CD4-positive, alpha-beta memory T cell (primary cell): ENCODE results near the gene ABHD2. TPM values are rescaled to one million over a fixed set of nuclear protein-coding genes. Genes with fewer than 3 reads are reported as not detected.
"Not testable (repeated sequence)": the region's sequence is repeated elsewhere in the genome, so short reads cannot be mapped to it uniquely, and the experiment has no call there.

Experiments used
- CTCF ChIA-PET: fragments of 350-600 bp; sonication (Branson Sonifier 250); formaldehyde crosslinking; loops from one replicate; lab custom pipeline; 2021; ENCODE audit warnings: inconsistent platforms; ENCODE audit not compliant: partially characterized antibody; lab: Charles Lee
- POLR2A ChIA-PET: fragments of 350-600 bp; sonication (Branson Sonifier 250); formaldehyde crosslinking; loops from one replicate; lab custom pipeline; 2021; ENCODE audit not compliant: partially characterized antibody; lab: Charles Lee
- DNase-seq, 5 donors: peaks; one replicate each; pipeline versions ENCODE4 v3.0.0 to v3.0.0-alpha.2; 2020 to 2022; ENCODE audit warnings: mixed read lengths in 1 of 5
- H3K27ac ChIP-seq: one replicate; pipeline ENCODE4 v1.7.0; 2013; ENCODE audit warnings: low read depth, low read length
- H3K27me3 ChIP-seq: 2 replicates; pipeline ENCODE4 v1.7.0; 2013; ENCODE audit warnings: mild to moderate bottlenecking, low read length, moderate library complexity; ENCODE audit not compliant: insufficient read depth
- H3K36me3 ChIP-seq: 2 replicates; pipeline ENCODE4 v1.7.0; 2013; ENCODE audit warnings: mild to moderate bottlenecking, low read length, moderate library complexity; ENCODE audit not compliant: insufficient read depth
- H3K4me1 ChIP-seq: 2 replicates; pipeline ENCODE4 v1.7.0; 2013; ENCODE audit warnings: mild to moderate bottlenecking, low read length, moderate library complexity; ENCODE audit not compliant: insufficient read depth
- H3K4me3 ChIP-seq, 2 donors: one replicate each; pipeline ENCODE4 v1.7.0; 2013; ENCODE audit warnings: low read length in 2 of 2, mild to moderate bottlenecking in 1 of 2
- H3K9me3 ChIP-seq, 2 donors: one replicate each; pipeline ENCODE4 v1.7.0; 2013; ENCODE audit warnings: low read length in 2 of 2, control low read depth in 1 of 2; ENCODE audit not compliant: control insufficient read depth in 1 of 2
- H3K27ac Mint-ChIP-seq, 7 donors: one replicate each; pipeline ENCODE4 v1.8.0; 2020 to 2021; ENCODE audit warnings: mixed read lengths in 7 of 7, mild to moderate bottlenecking in 6 of 7, inconsistent platforms in 3 of 7, moderate library complexity in 3 of 7
- H3K27me3 Mint-ChIP-seq, 2 donors: one replicate each; pipeline ENCODE4 v1.8.0; 2020 to 2021; ENCODE audit warnings: mixed read lengths in 2 of 2
- H3K36me3 Mint-ChIP-seq, 2 donors: one replicate each; pipeline ENCODE4 v1.8.0; 2020 to 2021; ENCODE audit warnings: mixed read lengths in 2 of 2, inconsistent platforms in 1 of 2, mild to moderate bottlenecking in 1 of 2
- H3K4me1 Mint-ChIP-seq, 4 donors: one replicate each; pipeline ENCODE4 v1.8.0; 2020 to 2021; ENCODE audit warnings: mixed read lengths in 4 of 4, mild to moderate bottlenecking in 1 of 4
- H3K4me3 Mint-ChIP-seq, 8 donors: one replicate each; pipeline ENCODE4 v1.8.0; 2020 to 2021; ENCODE audit warnings: mixed read lengths in 8 of 8, mild to moderate bottlenecking in 7 of 8, moderate library complexity in 6 of 8, inconsistent platforms in 3 of 8
- H3K9me3 Mint-ChIP-seq, 8 donors: one replicate each; pipeline ENCODE4 v1.8.0; 2020 to 2021; ENCODE audit warnings: mixed read lengths in 8 of 8, mild to moderate bottlenecking in 5 of 8, inconsistent platforms in 3 of 8, moderate library complexity in 1 of 8
- intact Hi-C: fragments of 100-400 bp; cut with micrococcal nuclease; formaldehyde crosslinking; loops from one replicate; pipeline ENCODE4 v1.15.1; 2023
- polyA plus RNA-seq, 2 donors: library from polyadenylated mRNA; unstranded; fragments of 300-500 nt; fragmentation: Illumina TruSeq; gene quantifications; one replicate each; pipeline ENCODE4 v1.2.3, GENCODE V29; 2021
- total RNA-seq, 2 experiments: library from RNA; stranded (reverse); gene quantifications; one replicate each; pipeline ENCODE4 v1.2.3, GENCODE V29; 2021

The ABHD2 gene
- total and polyA plus RNA-seq, 4 experiments from 2014 or later, result 12.7 to 68.9 (median 46.6) TPM

DNA sequence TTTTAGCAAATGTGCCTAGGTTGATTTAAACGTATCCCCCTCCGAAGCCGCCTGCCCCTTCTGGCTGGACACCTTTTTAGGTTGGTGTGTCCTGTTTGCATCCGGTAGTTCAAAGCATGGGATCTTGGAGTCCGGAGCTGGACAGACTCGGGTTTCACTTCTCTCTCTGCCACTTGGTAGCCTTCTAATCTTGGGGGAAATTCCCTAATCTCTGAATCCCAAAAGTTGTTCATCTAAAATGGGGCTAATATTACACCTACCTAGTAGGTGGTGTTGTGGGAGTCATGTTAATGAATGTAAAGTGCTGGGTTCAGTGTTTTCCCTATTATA is 156.3 kb downstream of the ABHD2 start:
- Histone ChIP-seq H3K27me3 (no peaks in the 10 kb centered on the region), H3K4me3 (peak overlapping the region; percentile 95), H3K27ac (peak overlapping the region; percentile 43), H3K4me1 (peaks cover 14% of the 10 kb centered on the region), H3K36me3 (peaks cover 4% of the 10 kb centered on the region), H3K9me3 (no peaks in the 10 kb centered on the region)
- Mint-ChIP-seq H3K9me3 (peaks cover 0 to 6% (median 0%) of the 10 kb centered on the region in 8 donors), H3K36me3 (peaks cover 0 to 13% of the 10 kb centered on the region in 2 donors), H3K27me3 (no peaks in the 10 kb centered on the region), H3K4me3 (peak overlapping the region; percentile 91 to 98 (median 94)), H3K27ac (peak overlapping the region; percentile 80 to 92 (median 89)), H3K4me1 (peaks cover 20 to 40% (median 30%) of the 10 kb centered on the region in 4 donors)
- DNase-seq, result no peak
- CTCF ChIA-PET, result interaction anchor here (0.9 to 2.9 kb wide), 2 partner anchors 38 to 347 kb away, joined by 3 to 22 read pairs; no protein-coding TSS in a partner anchor
- intact Hi-C loops, result loop anchor here (5.0 to 10.0 kb wide), 2 partner anchors 330 to 777 kb away; partner anchors contain the start of genes MRPL46, MRPS11 and TICRR
- POLR2A ChIA-PET, result interaction anchor here (1.3 to 2.9 kb wide), 5 partner anchors 85 to 777 kb away, joined by 3 to 19 read pairs (median 4); partner anchors contain the start of genes MRPL46, MRPS11 and POLG

DNA sequence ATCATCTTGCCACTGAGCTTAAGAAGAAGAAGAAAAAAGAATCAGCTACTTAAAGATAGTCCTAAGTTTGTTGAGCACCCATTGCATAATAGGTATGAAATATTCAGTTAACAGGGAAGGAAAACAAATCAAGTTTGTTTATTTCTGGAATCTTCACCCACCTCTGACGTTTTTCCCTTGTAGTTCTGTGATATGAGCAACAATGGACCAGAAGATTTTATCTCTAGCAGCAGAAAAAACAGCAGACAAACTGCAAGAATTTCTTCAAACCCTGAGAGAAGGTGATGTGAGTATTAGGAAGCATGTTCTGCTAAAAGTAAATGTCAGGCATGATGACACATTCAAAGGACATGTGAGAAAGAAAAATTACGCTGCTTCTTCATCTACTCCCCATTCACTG is 159.2 kb downstream of the ABHD2 start:
- intact Hi-C loops, result loop anchor here (10.0 kb wide), 1 partner anchor 327 kb away; the partner anchor contains the start of gene TICRR
- ChIA-PET POLR2A (interaction anchor here (0.8 to 1.7 kb wide), 2 partner anchors 17 to 88 kb away, joined by 3 to 4 read pairs; partner anchors contain the start of gene POLG), CTCF (interaction anchor here (1.1 kb wide), 1 partner anchor 41 kb away, joined by 5 read pairs; no protein-coding TSS in a partner anchor)
- Mint-ChIP-seq H3K36me3 (peaks cover 0 to 13% of the 10 kb centered on the region in 2 donors), H3K9me3 (peaks cover 0 to 4% (median 0%) of the 10 kb centered on the region in 8 donors), H3K27me3 (no peaks in the 10 kb centered on the region), H3K4me3 (no peak overlapping the region), H3K27ac (peak overlapping the region in 1 of 7 donors; percentile 15), H3K4me1 (peaks cover 20 to 39% (median 30%) of the 10 kb centered on the region in 4 donors)
- Histone ChIP-seq H3K27ac (no peak overlapping the region), H3K9me3 (no peaks in the 10 kb centered on the region), H3K36me3 (peaks cover 4% of the 10 kb centered on the region), H3K27me3 (no peaks in the 10 kb centered on the region), H3K4me3 (no peak overlapping the region), H3K4me1 (peaks cover 14% of the 10 kb centered on the region)
- no peak for DNase-seq

DNA sequence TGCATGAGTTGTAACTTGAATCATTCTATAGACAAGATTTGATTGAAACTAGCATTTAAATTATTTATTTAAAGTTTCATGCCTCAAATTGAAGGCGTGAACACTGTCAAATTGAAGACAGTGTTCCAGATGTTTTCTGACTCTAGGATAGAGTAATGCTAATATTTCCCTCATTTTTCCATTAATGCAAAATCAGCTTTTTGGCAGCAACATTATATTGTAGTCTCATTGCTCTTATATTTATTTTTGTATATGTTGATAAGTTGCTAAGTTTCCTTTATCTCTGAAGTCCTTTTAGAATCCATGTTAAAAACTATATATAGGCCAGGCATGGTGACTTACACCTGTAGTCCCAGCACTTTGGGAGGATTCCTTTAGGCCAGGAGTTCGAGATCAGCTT is 160.3 kb downstream of the ABHD2 start:
- Mint-ChIP-seq H3K36me3 (peaks cover 0 to 12% of the 10 kb centered on the region in 2 donors), H3K9me3 (peaks cover 0 to 3% (median 0%) of the 10 kb centered on the region in 8 donors), H3K4me3 (no peak overlapping the region), H3K27ac (no peak overlapping the region), H3K27me3 (no peaks in the 10 kb centered on the region), H3K4me1 (peaks cover 18 to 28% (median 23%) of the 10 kb centered on the region in 4 donors)
- H3K4me3 ChIP-seq, result no peak overlapping the region
- no peaks in the 10 kb centered on the region for H3K27me3 ChIP-seq
- CTCF ChIA-PET, result no interaction called here
- H3K4me1 ChIP-seq, result peaks cover 8% of the 10 kb centered on the region
- POLR2A ChIA-PET, result no interaction called here
- intact Hi-C loops, result loop anchor here (10.0 kb wide), 1 partner anchor 326 kb away; the partner anchor contains the start of gene TICRR
- H3K9me3 ChIP-seq, result no peaks in the 10 kb centered on the region
- peaks cover 4% of the 10 kb centered on the region for H3K36me3 ChIP-seq
- DNase-seq, result no peak
- H3K27ac ChIP-seq, result no peak overlapping the region

DNA sequence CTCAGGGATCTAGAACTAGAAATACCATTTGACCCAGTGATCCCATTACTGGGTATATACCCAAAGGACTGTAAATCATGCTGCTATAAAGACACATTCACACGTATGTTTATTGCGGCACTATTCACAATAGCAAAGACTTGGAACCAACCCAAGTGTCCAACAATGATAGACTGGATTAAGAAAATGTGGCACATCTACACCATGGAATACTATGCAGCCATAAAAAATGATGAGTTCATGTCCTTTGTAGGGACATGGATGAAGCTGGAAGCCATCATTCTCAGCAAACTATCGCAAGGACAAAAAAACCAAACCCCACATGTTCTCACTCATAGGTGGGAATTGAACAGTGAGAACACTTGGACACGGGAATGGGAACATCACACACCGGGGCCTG is 161.9 kb downstream of the ABHD2 start:
- Mint-ChIP-seq H3K4me1 (peaks cover 11 to 12% (median 11%) of the 10 kb centered on the region in 4 donors), H3K27ac (peak overlapping the region in 1 of 7 donors; percentile 19)
- H3K36me3 Mint-ChIP-seq, H3K27me3 ChIP-seq, H3K36me3 ChIP-seq, H3K9me3 ChIP-seq, H3K9me3 Mint-ChIP-seq, H3K27me3 Mint-ChIP-seq, H3K4me3 ChIP-seq, H3K27ac ChIP-seq, intact Hi-C loops, DNase-seq, POLR2A ChIA-PET, H3K4me1 ChIP-seq, H3K4me3 Mint-ChIP-seq: not testable (repeated sequence)
- CTCF ChIA-PET, result interaction anchor here (1.1 kb wide), 1 partner anchor 43 kb away, joined by 4 read pairs; no protein-coding TSS in a partner anchor

Other genes starting within 250 kb of the ABHD2 start
- gene HAPLN3, start 192.9 kb upstream of the ABHD2 start, total RNA-seq, result 100 to 1,000 TPM; 124 to 126 TPM
- 10 to 100 TPM; 40.7 to 44.7 TPM for gene HAPLN3, start 192.9 kb upstream of the ABHD2 start, polyA plus RNA-seq
- 100 to 1,000 TPM in 1 of 2 experiments, 10 to 100 TPM in 1; 92.8 to 102 TPM for gene MFGE8, start 175.1 kb upstream of the ABHD2 start, total RNA-seq
- gene MFGE8, start 175.1 kb upstream of the ABHD2 start, polyA plus RNA-seq, result 10 to 100 TPM in 1 of 2 donors, 1 to 10 TPM in 1; 5.1 to 13.0 TPM
- not detected for gene RLBP1, start 133.1 kb downstream of the ABHD2 start, total RNA-seq
- gene RLBP1, start 133.1 kb downstream of the ABHD2 start, polyA plus RNA-seq, result not detected
- gene FANCI, start 155.5 kb downstream of the ABHD2 start, total RNA-seq, result 10 to 100 TPM; 10.9 to 19.0 TPM
- 1 to 10 TPM; 3.9 to 6.1 TPM for gene FANCI, start 155.5 kb downstream of the ABHD2 start, polyA plus RNA-seq
- 100 to 1,000 TPM; 148 to 151 TPM for gene POLG, start 246.4 kb downstream of the ABHD2 start, total RNA-seq
- gene POLG, start 246.4 kb downstream of the ABHD2 start, polyA plus RNA-seq, result 10 to 100 TPM; 19.4 to 51.4 TPM